ENCODE data around the gene ALDH18A1. TPM values are rescaled to one million over a fixed set of nuclear protein-coding genes. Genes with fewer than 3 reads are reported as not detected.
A peak's percentile ranks its signal among the peaks of the same experiment; 100 is the strongest.
"Not testable (repeated sequence)": the region's sequence is repeated elsewhere in the genome, so short reads cannot be mapped to it uniquely, and the experiment has no call there.

ALDH18A1 gene
- total RNA-seq, 1 donor from 2014 or later = 68.5 TPM

- DNase-seq (ENCODE audit: low spot score) = no peak
These were observed 6.3 kb downstream of the ALDH18A1 start for GRCh38 chr10:95650232-95650631.

- no peak for DNase-seq (ENCODE audit: low spot score)
These were observed 8.4 kb downstream of the ALDH18A1 start for GRCh38 chr10:95648138-95648537.

- no peak for DNase-seq (ENCODE audit: low spot score)
These were observed 10.4 kb downstream of the ALDH18A1 start for GRCh38 chr10:95646160-95646559.

GRCh38 chr10:95644901-95645300 is 11.6 kb downstream of the ALDH18A1 start:
- DNase-seq (ENCODE audit: low spot score) = no peak

GRCh38 chr10:95640891-95641315 is 15.6 kb downstream of the ALDH18A1 start:
- no peak for DNase-seq (ENCODE audit: low spot score)

GRCh38 chr10:95637911-95638310 is 18.6 kb downstream of the ALDH18A1 start:
- no peak for DNase-seq (ENCODE audit: low spot score)

- DNase-seq (ENCODE audit: low spot score) = no peak
These were observed 19.4 kb downstream of the ALDH18A1 start for GRCh38 chr10:95637140-95637539.

- no peak for DNase-seq (ENCODE audit: low spot score)
These were observed 21.2 kb downstream of the ALDH18A1 start for GRCh38 chr10:95635319-95635733.

- DNase-seq (ENCODE audit: low spot score) = no peak
These were observed 27.7 kb downstream of the ALDH18A1 start for GRCh38 chr10:95628786-95629185.

- DNase-seq (ENCODE audit: low spot score) = no peak
These were observed 30.0 kb downstream of the ALDH18A1 start for GRCh38 chr10:95626500-95626899.

- DNase-seq (ENCODE audit: low spot score) = not testable (repeated sequence)
These were observed 36.1 kb downstream of the ALDH18A1 start for GRCh38 chr10:95620415-95620814.

- DNase-seq (ENCODE audit: low spot score) = no peak
These were observed 38.4 kb downstream of the ALDH18A1 start for GRCh38 chr10:95618101-95618500.

GRCh38 chr10:95616446-95616845 is 40.1 kb downstream of the ALDH18A1 start:
- no peak for DNase-seq (ENCODE audit: low spot score)

GRCh38 chr10:95613330-95613729 is 43.2 kb downstream of the ALDH18A1 start:
- no peak for DNase-seq (ENCODE audit: low spot score)

- no peak for DNase-seq (ENCODE audit: low spot score)
These were observed 45.8 kb downstream of the ALDH18A1 start for GRCh38 chr10:95610727-95611126.

GRCh38 chr10:95606922-95607321 is 49.6 kb downstream of the ALDH18A1 start:
- DNase-seq (ENCODE audit: low spot score) = no peak

- DNase-seq (ENCODE audit: low spot score) = peak; percentile 58
These were observed 51.3 kb downstream of the ALDH18A1 start for GRCh38 chr10:95605163-95605562.

- DNase-seq (ENCODE audit: low spot score) = no peak
These were observed 51.9 kb downstream of the ALDH18A1 start for GRCh38 chr10:95604630-95605029.

GRCh38 chr10:95602382-95602781 is 54.1 kb downstream of the ALDH18A1 start:
- no peak for DNase-seq (ENCODE audit: low spot score)

GRCh38 chr10:95601116-95601719 is 55.3 kb downstream of the ALDH18A1 start:
- DNase-seq (ENCODE audit: low spot score) = peak; percentile 88

- no peak for DNase-seq (ENCODE audit: low spot score)
These were observed 56.4 kb downstream of the ALDH18A1 start for GRCh38 chr10:95600158-95600557.

GRCh38 chr10:95597788-95598187 is 58.7 kb downstream of the ALDH18A1 start:
- no peak for DNase-seq (ENCODE audit: low spot score)

GRCh38 chr10:95588025-95588424 is 68.5 kb downstream of the ALDH18A1 start:
- DNase-seq (ENCODE audit: low spot score) = no peak

All from ureter (tissue), 1 donor.